ENCODE data around the gene GRIK3. TPM values are rescaled to one million over a fixed set of nuclear protein-coding genes. Genes with fewer than 3 reads are reported as not detected.

GRIK3 gene
- total and polyA plus RNA-seq, 2 of the 8 experiments (the other 6 are each of a cell fraction or from before 2014, with no cell fraction given), result 2.1 to 3.4 TPM

GRCh38 chr1:37031871-37032270, 2.4 kb downstream of the GRIK3 start:
- no peak overlapping the region for H2BK120ac ChIP-seq (replicated peaks; ENCODE audit: low read depth, low read length)
- H2BK12ac ChIP-seq (ENCODE audit: low read depth, low read length), result no peak overlapping the region
- no peak overlapping the region for H2BK15ac ChIP-seq (ENCODE audit: low read length)
- H4K91ac ChIP-seq (replicated peaks; ENCODE audit: insufficient read length, low read length), result no peak overlapping the region
- H3K23ac ChIP-seq (ENCODE audit: insufficient read length), result no peak overlapping the region
- no peak overlapping the region; the same call in 1 of the 2 replicates for H4K8ac ChIP-seq (ENCODE audit: extremely low read depth, insufficient read depth, low read length)
- H3K9ac ChIP-seq (replicated peaks in 1 of 4; ENCODE audit: extremely low read depth in 1 of 4, low read depth in 3 of 4, low read length in 3 of 4), result no peak overlapping the region
- peaks cover 28% of the 10 kb centered on the region; the same call in 1 of the 2 replicates for H3K23me2 ChIP-seq (ENCODE audit: low read depth, low read length)
- no peak overlapping the region for H3K4me3 ChIP-seq (ENCODE audit: extremely low read depth in 1 of 4, insufficient read depth in 2 of 4, low read depth in 3 of 4, low read length in 4 of 4)
- no peaks in the 10 kb centered on the region; a peak in 1 of 4 replicates for H3K9me3 ChIP-seq (ENCODE audit: insufficient read depth in 2 of 2, low read depth in 1 of 2, low read length in 1 of 2)
- no peak overlapping the region for H3K14ac ChIP-seq (ENCODE audit: insufficient read length)
- CTCF ChIA-PET (ENCODE audit: partially characterized antibody), result interaction anchor here (1.0 to 3.3 kb wide), 4 partner anchors 61 to 456 kb away, joined by 3 to 10 read pairs (median 4); no protein-coding TSS in a partner anchor
- H3K79me2 ChIP-seq (ENCODE audit: control insufficient read depth in 1 of 2, insufficient read depth in 2 of 2, low read length in 2 of 2), result no peaks in the 10 kb centered on the region
- H3K36me3 ChIP-seq (ENCODE audit: control insufficient read depth in 2 of 4, insufficient read depth in 4 of 4, low read length in 3 of 4), result no peaks in the 10 kb centered on the region; a peak in 1 of 8 replicates
- H2BK5ac ChIP-seq (ENCODE audit: low read depth, low read length), result no peak overlapping the region
- H2AK5ac ChIP-seq (ENCODE audit: low read depth, low read length), result no peak overlapping the region
- no peak for TF ChIP-seq MAFK (IDR thresholded peaks at IDR 0.05; ENCODE audit: low read depth, low read length)
- TF ChIP-seq TCF12 (IDR thresholded peaks at IDR 0.05; ENCODE audit: low read depth, low read length), result no peak
- TF ChIP-seq CREB1 (IDR thresholded peaks at IDR 0.05), result no peak
- no peak for TF ChIP-seq NANOG (IDR thresholded peaks at IDR 0.05; ENCODE audit: insufficient read depth, low read depth, low read length, poor library complexity, severe bottlenecking)
- TF ChIP-seq TAF7 (optimal IDR thresholded peaks at IDR 0.05; ENCODE audit: borderline replicate concordance, low read depth, low read length), result no peak
- no peak for TF ChIP-seq FOSL1 (IDR thresholded peaks at IDR 0.05; ENCODE audit: insufficient read depth, low read depth, low read length)
- TF ChIP-seq GTF2F1 (IDR thresholded peaks at IDR 0.05; ENCODE audit: borderline replicate concordance, low read depth, low read length), result no peak
- TF ChIP-seq HDAC2 (IDR thresholded peaks at IDR 0.05; ENCODE audit: borderline replicate concordance in 1 of 2, low read depth in 2 of 2, low read length in 2 of 2), result no peak
- TF ChIP-seq EZH2 (IDR thresholded peaks at IDR 0.05; ENCODE audit: low read depth, low read length, severe bottlenecking), result no peak
- TF ChIP-seq EGR1 (IDR thresholded peaks at IDR 0.05; ENCODE audit: borderline replicate concordance, low read depth, low read length), result no peak
- H3K79me1 ChIP-seq (ENCODE audit: low read depth, low read length), result no peaks in the 10 kb centered on the region
- POLR2A ChIA-PET (ENCODE audit: partially characterized antibody), result no interaction called here
- H3K27me3 ChIP-seq (replicated peaks in 1 of 4; ENCODE audit: control insufficient read depth in 3 of 4, extremely low read depth in 1 of 4, insufficient read depth in 3 of 4, low read length in 3 of 4), result peaks cover 38 to 70% (median 62%) of the 10 kb centered on the region in 4 experiments
- peaks cover 2 to 8% of the 10 kb centered on the region in 2 experiments for H4K20me1 ChIP-seq (replicated peaks in 1 of 2; ENCODE audit: control insufficient read depth in 1 of 2, insufficient read depth in 2 of 2, low read length in 2 of 2)
- no peak overlapping the region for H2BK20ac ChIP-seq (ENCODE audit: low read length)
- FAIRE-seq (no peak), DNase-seq (ENCODE audit: low read depth in 1 of 2, low spot score in 2 of 2) (no peak)
- H3K18ac ChIP-seq (ENCODE audit: extremely low read depth, low read length), result no peak overlapping the region; the same call in 1 of the 2 replicates
- WGBS, 2 experiments (ENCODE audit: extremely low coverage in 1 of 2, insufficient coverage in 1 of 2, insufficient read length in 1 of 2, insufficient replicate concordance in 2 of 2, low coverage in 1 of 2, low lambda C conversion rate in 2 of 2, missing lambda C conversion rate in 1 of 2), result 46% methylated on average over 9 of the region's 9 CpGs; no CpG with 5 or more reads in 1 of the 2 experiments
- no peak overlapping the region for H4K5ac ChIP-seq (ENCODE audit: insufficient read length, low read depth, low read length)
- no peak overlapping the region for H3K4ac ChIP-seq (replicated peaks; ENCODE audit: insufficient read length, low read depth, low read length)
- peaks cover 5 to 33% (median 26%) of the 10 kb centered on the region in 4 experiments for H3K4me1 ChIP-seq (replicated peaks in 1 of 4; ENCODE audit: control insufficient read depth in 3 of 4, insufficient read depth in 4 of 4, low read length in 3 of 4)
- H3K4me2 ChIP-seq (ENCODE audit: insufficient read depth in 1 of 2, low read depth in 2 of 2, low read length in 2 of 2), result peak overlapping the region in 1 of 2 experiments; percentile 96; a peak in 2 of 4 replicates
- H2AFZ ChIP-seq (ENCODE audit: low read length), result no peak overlapping the region
- H3K27ac ChIP-seq (ENCODE audit: low read depth, low read length), result no peak overlapping the region
- no peak overlapping the region for H3K56ac ChIP-seq (replicated peaks; ENCODE audit: insufficient read length, low read depth, low read length)
